Stimulated activated naive CD8-positive, alpha-beta T cell treated with anti-CD3 and anti-CD28 coated beads, Interleukin-15, amount 100 ng/mL, for 72 hours (primary cell): ENCODE data around the gene FOXK1.

Experiments used
- ATAC-seq: fragments of 150-1000 bp; cut with Tn5 transposase; 2 replicates; pipeline ENCODE4 v1.10.0; 2021; ENCODE audit warnings: mild to moderate bottlenecking, moderate library complexity
- DNase-seq, 2 donors: peaks; one replicate each; pipeline ENCODE4 v3.0.0; 2021 to 2022
- H3K27ac Mint-ChIP-seq, 2 donors: one replicate each; pipeline ENCODE4 v1.8.0; 2022; ENCODE audit warnings: mild to moderate bottlenecking in 2 of 2, mixed read lengths in 2 of 2, moderate library complexity in 2 of 2
- H3K27me3 Mint-ChIP-seq: one replicate; pipeline ENCODE4 v1.8.0; 2022; ENCODE audit warnings: mixed read lengths
- H3K4me1 Mint-ChIP-seq: one replicate; pipeline ENCODE4 v1.8.0; 2022; ENCODE audit warnings: mild to moderate bottlenecking, mixed read lengths
- H3K4me3 Mint-ChIP-seq, 2 donors: one replicate each; pipeline ENCODE4 v1.8.0; 2022; ENCODE audit warnings: mild to moderate bottlenecking in 2 of 2, mixed read lengths in 2 of 2, moderate library complexity in 1 of 2
- H3K9me3 Mint-ChIP-seq, 2 donors: one replicate each; pipeline ENCODE4 v1.8.0; 2022; ENCODE audit warnings: mixed read lengths in 2 of 2

The FOXK1 gene

GRCh38 chr7:4702961-4703512 lies 20.9 kb downstream of the FOXK1 start:
- H3K4me3 Mint-ChIP-seq = no peak overlapping the region
- ATAC-seq (no peak), DNase-seq (no peak)
- H3K27ac Mint-ChIP-seq = peak overlapping the region in 1 of 2 donors; percentile 82
- no peaks in the 10 kb centered on the region for H3K9me3 Mint-ChIP-seq
- H3K4me1 Mint-ChIP-seq = peaks cover 38% of the 10 kb centered on the region
- H3K27me3 Mint-ChIP-seq = no peaks in the 10 kb centered on the region

DNA sequence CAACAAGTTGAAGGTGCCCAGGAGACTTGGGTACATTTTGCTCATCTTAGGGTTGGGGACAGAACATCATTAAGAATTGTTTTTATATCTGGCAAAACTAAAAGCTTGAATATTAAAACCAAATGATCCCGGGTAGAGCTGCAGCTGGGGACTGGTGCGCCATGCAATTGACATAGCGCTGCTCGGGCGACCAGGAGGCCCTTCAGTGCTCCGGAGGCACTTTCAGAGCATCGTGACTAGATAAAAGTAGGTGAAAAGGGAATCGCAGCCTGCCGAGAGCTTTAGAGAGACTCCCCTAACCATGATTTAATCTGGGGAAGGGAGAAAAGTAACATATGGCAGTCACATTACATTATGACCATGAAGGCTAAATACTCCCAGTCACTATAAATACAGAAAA lies 21.4 kb downstream of the FOXK1 start:
- H3K4me3 Mint-ChIP-seq = no peak overlapping the region
- ATAC-seq (no peak), DNase-seq (no peak)
- no peaks in the 10 kb centered on the region for H3K9me3 Mint-ChIP-seq
- peaks cover 42% of the 10 kb centered on the region for H3K4me1 Mint-ChIP-seq
- H3K27ac Mint-ChIP-seq = peak overlapping the region in 1 of 2 donors; percentile 82
- no peaks in the 10 kb centered on the region for H3K27me3 Mint-ChIP-seq

DNA sequence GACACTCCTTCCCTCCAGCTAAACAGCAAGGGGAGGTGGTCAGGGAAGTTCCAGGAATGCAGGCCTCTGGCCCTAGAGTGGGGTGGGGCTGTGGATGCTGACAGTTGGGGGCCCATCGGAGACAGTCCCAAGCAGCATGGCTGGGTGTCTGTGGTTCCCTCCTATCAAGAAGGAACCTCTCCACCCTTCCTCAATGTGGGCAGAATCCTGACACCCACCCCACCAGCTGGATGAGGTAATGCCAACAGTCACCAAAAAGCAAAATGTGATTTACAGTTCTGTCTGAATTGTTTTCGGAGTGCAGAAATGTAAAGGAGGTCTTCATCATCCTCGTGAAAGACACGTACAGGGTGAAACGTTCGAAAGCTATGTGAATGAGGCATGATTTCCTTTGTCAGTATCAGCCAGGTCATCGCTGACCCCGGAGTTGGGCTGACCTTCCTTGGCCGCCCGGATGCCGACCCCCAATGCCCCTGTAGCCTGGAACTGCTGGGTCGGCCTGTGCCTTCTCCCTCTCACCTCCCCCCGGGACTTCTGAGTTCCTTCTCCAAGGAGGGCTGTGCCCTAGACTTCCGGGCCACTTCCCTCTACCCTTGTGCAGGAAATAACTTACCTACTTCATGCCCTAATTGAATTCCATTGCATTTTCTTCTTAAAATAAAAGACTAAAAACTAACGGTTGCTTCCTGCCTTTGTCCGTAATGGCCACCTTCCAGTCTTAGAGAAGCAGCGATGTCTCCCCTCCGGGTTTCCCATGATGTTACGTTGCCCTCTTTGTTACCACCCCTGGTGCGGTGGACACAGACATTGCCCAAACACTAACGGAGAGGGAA lies 24.5 kb downstream of the FOXK1 start:
- no peaks in the 10 kb centered on the region for H3K27me3 Mint-ChIP-seq
- H3K4me1 Mint-ChIP-seq = peaks cover 32% of the 10 kb centered on the region
- no peak for ATAC-seq
- H3K4me3 Mint-ChIP-seq = no peak overlapping the region
- peak overlapping the region in 1 of 2 donors; percentile 34 for H3K27ac Mint-ChIP-seq
- no peak for DNase-seq
- no peaks in the 10 kb centered on the region for H3K9me3 Mint-ChIP-seq

DNA sequence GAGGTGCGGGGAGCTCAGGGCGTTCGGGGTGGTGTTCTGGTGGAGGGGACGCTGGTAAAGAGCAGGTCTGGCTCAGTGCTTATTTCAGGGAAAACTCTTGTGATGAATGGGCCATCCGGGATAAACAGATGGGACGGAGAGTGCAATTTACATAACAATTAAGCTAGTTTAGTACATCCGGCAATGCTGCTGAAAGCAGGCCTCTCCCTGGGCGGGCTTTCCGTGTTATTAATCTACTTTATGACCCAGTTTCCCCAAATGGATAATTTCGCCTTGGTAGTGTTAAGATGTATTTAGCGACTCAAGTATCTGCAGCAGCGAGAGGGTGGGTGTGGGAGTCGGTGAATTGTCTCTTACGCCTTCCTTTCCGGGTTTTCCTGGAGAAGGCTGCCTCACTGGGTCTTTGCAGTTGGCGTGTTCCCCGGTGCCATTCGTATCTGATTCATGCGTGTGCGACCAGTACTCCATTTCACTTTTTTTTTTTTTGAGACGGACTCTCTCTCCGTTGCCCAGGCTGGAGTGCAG lies 25.2 kb downstream of the FOXK1 start:
- H3K27me3 Mint-ChIP-seq = no peaks in the 10 kb centered on the region
- peaks cover 38% of the 10 kb centered on the region for H3K4me1 Mint-ChIP-seq
- H3K27ac Mint-ChIP-seq = no peak overlapping the region
- no peak overlapping the region for H3K4me3 Mint-ChIP-seq
- no peak for DNase-seq
- no peak for ATAC-seq
- H3K9me3 Mint-ChIP-seq = no peaks in the 10 kb centered on the region

GRCh38 chr7:4707980-4708411 lies 25.9 kb downstream of the FOXK1 start:
- Mint-ChIP-seq H3K27ac (peak overlapping the region in 1 of 2 donors; percentile 27), H3K4me1 (peaks cover 39% of the 10 kb centered on the region), H3K9me3 (no peaks in the 10 kb centered on the region), H3K27me3 (no peaks in the 10 kb centered on the region), H3K4me3 (no peak overlapping the region)
- DNase-seq (no peak), ATAC-seq (no peak)

- ATAC-seq = no peak
- H3K4me1 Mint-ChIP-seq = peaks cover 51% of the 10 kb centered on the region
Observed at GRCh38 chr7:4709187-4709586, 27.1 kb downstream of the FOXK1 start.

GRCh38 chr7:4711093-4711492 lies 29.0 kb downstream of the FOXK1 start:
- DNase-seq (no peak), ATAC-seq (no peak)
- H3K4me3 Mint-ChIP-seq = no peak overlapping the region
- H3K9me3 Mint-ChIP-seq = no peaks in the 10 kb centered on the region
- H3K27ac Mint-ChIP-seq = no peak overlapping the region
- peaks cover 70% of the 10 kb centered on the region for H3K4me1 Mint-ChIP-seq
- H3K27me3 Mint-ChIP-seq = no peaks in the 10 kb centered on the region

More at GRCh38 chr7:4709187-4709586, 27.1 kb downstream of the FOXK1 start:
- Mint-ChIP-seq H3K27ac (no peak overlapping the region), H3K9me3 (no peaks in the 10 kb centered on the region), H3K27me3 (no peaks in the 10 kb centered on the region), H3K4me3 (no peak overlapping the region)
- DNase-seq = no peak

GRCh38 chr7:4711634-4712033 lies 29.5 kb downstream of the FOXK1 start:
- no peaks in the 10 kb centered on the region for H3K9me3 Mint-ChIP-seq
- H3K4me1 Mint-ChIP-seq = peaks cover 75% of the 10 kb centered on the region
- no peak overlapping the region for H3K4me3 Mint-ChIP-seq
- no peaks in the 10 kb centered on the region for H3K27me3 Mint-ChIP-seq
- no peak for DNase-seq
- ATAC-seq = no peak
- H3K27ac Mint-ChIP-seq = peak overlapping the region in 1 of 2 donors; percentile 10

- ATAC-seq = peak; percentile 60
- Mint-ChIP-seq H3K27ac (peak overlapping the region in 1 of 2 donors; percentile 34), H3K4me3 (peak overlapping the region in 1 of 2 donors; percentile 6)
Observed at GRCh38 chr7:4712281-4713182, 30.4 kb downstream of the FOXK1 start.

DNA sequence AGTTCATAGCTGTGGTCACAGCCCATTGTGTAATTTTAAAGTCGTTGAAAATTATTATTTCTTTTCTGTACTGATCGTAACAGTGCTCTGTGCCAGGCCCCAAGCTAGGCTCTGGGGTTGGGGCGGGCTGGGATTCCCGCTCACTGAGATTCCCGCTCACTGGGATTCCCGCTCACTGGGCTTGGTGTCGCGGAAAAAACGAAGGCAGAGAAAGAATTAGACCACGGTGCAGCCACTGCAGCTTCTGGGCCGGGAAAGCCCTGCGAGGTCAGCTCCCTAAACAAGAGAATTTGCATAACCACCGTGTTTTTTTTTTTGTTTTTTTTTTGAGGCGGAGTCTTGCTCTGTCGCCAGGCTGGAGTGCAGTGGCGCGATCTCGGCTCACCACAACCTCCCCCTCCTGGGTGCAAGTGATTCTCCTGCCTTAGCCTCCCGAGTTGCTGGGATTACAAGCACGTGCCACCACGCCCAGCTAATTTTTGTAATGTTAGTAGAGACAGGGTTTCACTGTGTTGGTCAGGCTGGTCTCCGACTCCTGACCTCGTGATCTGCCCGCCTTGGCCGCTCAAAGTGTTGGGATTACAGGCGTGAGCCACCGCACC lies 31.2 kb downstream of the FOXK1 start:
- H3K9me3 Mint-ChIP-seq = no peaks in the 10 kb centered on the region
- peaks cover 82% of the 10 kb centered on the region for H3K4me1 Mint-ChIP-seq
- no peaks in the 10 kb centered on the region for H3K27me3 Mint-ChIP-seq
- DNase-seq (no peak), ATAC-seq (no peak)
- H3K4me3 Mint-ChIP-seq = peak overlapping the region in 1 of 2 donors; percentile 15
- H3K27ac Mint-ChIP-seq = peak overlapping the region; percentile 76

More at GRCh38 chr7:4712281-4713182, 30.4 kb downstream of the FOXK1 start:
- no peak for DNase-seq
- Mint-ChIP-seq H3K9me3 (no peaks in the 10 kb centered on the region), H3K27me3 (no peaks in the 10 kb centered on the region), H3K4me1 (peaks cover 83% of the 10 kb centered on the region)

DNA sequence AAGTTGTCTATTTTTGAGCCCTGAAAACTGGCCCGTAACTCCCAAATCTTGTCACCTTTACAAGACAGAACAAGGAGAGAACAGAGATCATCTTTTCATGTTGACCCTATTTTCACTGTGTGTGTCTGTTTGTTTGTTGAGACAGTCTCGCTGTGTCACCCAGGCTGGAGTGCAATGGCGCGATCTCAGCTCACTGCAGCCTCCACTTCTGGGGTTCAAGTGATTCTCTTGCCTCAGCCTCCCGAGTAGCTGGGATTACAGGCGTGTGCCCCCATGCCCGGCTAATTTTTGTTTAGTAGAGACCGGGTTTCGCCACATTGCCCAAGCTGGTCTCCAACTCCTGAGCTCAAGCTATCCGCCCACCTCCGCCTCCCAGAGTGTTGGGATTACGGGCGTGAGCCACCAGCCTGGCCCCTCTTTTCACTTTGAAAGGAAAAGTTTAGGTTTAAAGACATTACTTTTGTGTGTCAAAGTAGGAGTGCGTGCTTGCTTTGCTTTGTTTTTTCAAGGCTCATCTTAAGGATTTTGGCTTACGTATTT lies 32.1 kb downstream of the FOXK1 start:
- H3K27ac Mint-ChIP-seq = peak overlapping the region in 1 of 2 donors; percentile 76
- H3K27me3 Mint-ChIP-seq = no peaks in the 10 kb centered on the region
- DNase-seq (no peak), ATAC-seq (no peak)
- H3K9me3 Mint-ChIP-seq = no peaks in the 10 kb centered on the region
- no peak overlapping the region for H3K4me3 Mint-ChIP-seq
- peaks cover 78% of the 10 kb centered on the region for H3K4me1 Mint-ChIP-seq

GRCh38 chr7:4714767-4715409 lies 32.8 kb downstream of the FOXK1 start:
- Mint-ChIP-seq H3K4me1 (peaks cover 84% of the 10 kb centered on the region), H3K9me3 (no peaks in the 10 kb centered on the region), H3K4me3 (no peak overlapping the region), H3K27me3 (no peaks in the 10 kb centered on the region), H3K27ac (peak overlapping the region in 1 of 2 donors; percentile 72)
- ATAC-seq = no peak
- no peak for DNase-seq

GRCh38 chr7:4715410-4715776 lies 33.3 kb downstream of the FOXK1 start:
- no peak overlapping the region for H3K4me3 Mint-ChIP-seq
- no peak for DNase-seq
- peaks cover 90% of the 10 kb centered on the region for H3K4me1 Mint-ChIP-seq
- no peaks in the 10 kb centered on the region for H3K9me3 Mint-ChIP-seq
- no peaks in the 10 kb centered on the region for H3K27me3 Mint-ChIP-seq
- no peak for ATAC-seq
- H3K27ac Mint-ChIP-seq = peak overlapping the region in 1 of 2 donors; percentile 72

DNA sequence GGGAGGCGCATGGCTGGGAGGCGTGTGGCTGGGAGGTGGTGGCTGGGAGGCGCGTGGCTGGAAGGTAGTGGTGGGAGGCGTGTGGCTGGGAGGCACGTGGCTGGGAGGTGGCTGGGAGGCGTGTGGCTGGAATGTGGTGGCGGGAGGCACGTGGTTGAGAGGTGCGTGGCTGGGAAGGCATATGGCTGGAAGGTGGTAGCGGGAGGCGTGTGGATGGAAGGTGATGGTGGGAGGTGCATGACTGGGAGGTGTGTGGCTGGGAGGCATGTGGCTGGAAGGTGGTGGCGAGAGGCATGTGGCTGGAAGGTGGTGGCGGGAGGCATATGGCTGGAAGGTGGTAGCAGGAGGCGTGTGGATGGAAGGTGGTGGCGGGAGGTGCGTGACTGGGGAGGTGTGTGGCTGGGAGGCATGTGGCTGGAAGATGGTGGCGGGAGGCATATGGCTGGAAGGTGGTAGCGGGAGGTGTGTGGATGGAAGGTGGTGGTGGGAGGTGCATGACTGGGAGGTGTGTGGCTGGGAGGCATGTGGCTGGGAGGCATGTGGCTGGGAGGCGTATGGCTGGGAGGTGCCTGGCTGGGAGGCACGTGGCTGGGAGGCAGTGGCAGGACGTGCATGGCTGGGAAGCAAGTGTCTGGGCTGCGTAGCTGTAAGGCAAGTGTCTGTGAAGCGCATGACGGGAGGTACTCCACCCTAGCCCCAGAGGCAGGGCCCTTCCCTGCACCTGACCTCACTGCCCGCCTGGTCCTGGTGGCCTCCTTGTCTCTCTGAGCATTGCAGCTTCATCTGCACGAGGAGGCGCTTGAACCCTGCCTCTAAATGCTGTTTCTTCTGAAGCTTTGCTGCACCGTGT lies 35.1 kb downstream of the FOXK1 start:
- H3K4me3 Mint-ChIP-seq = no peak overlapping the region

More for the DNA sequence above, 35.1 kb downstream of the FOXK1 start:
- DNase-seq (no peak), ATAC-seq (no peak)
- Mint-ChIP-seq H3K27ac (peak overlapping the region in 1 of 2 donors; percentile 76), H3K4me1 (peaks cover 90% of the 10 kb centered on the region), H3K27me3 (no peaks in the 10 kb centered on the region), H3K9me3 (no peaks in the 10 kb centered on the region)
